ENCODE measurements around the gene SLC16A13. TPM values are rescaled to one million over a fixed set of nuclear protein-coding genes. Genes with fewer than 3 reads are reported as not detected.

The SLC16A13 gene
- total RNA-seq, 1 experiment from 2014 or later, result 40.6 TPM

GRCh38 chr17:7023576-7024401 is 12.0 kb upstream of the SLC16A13 start:
- POLR2A ChIA-PET (ENCODE audit: unreplicated experiment), result interaction anchor here (0.5 to 1.2 kb wide), 7 partner anchors 12 to 566 kb away, joined by 3 to 18 read pairs (median 5); partner anchors contain the start of gene SLC16A13
- H3K27ac ChIP-seq, result no peak overlapping the region
- BruUV-seq (replicated peaks), result no TSS peak
- H3K36me3 ChIP-seq (ENCODE audit: low read depth), result no peaks in the 10 kb centered on the region
- H3K4me2 ChIP-seq, result peak overlapping the region; percentile 64
- no peaks in the 10 kb centered on the region for H3K27me3 ChIP-seq (ENCODE audit: insufficient read depth, low read depth)
- TF ChIP-seq CTCF (conservative IDR thresholded peaks at IDR 0.05), result no peak
- no peak for TF ChIP-seq EZH2 (IDR thresholded peaks at IDR 0.05; ENCODE audit: low read depth)
- peaks cover 18% of the 10 kb centered on the region; the same call in 1 of the 2 replicates for H3F3A ChIP-seq (ENCODE audit: insufficient read depth, low read depth)
- no peaks in the 10 kb centered on the region for H4K20me1 ChIP-seq (ENCODE audit: insufficient read depth)
- DNase-seq, result peak; percentile 93 to 97
- H3K4me3 ChIP-seq, result peak overlapping the region; percentile 39; the same call in 1 of the 2 replicates
- H3K9me3 ChIP-seq (ENCODE audit: insufficient read depth, low read depth), result no peaks in the 10 kb centered on the region
- H3K79me2 ChIP-seq (ENCODE audit: low read depth), result no peaks in the 10 kb centered on the region
- intact Hi-C loops (cut with micrococcal nuclease; ENCODE audit: unreplicated experiment), result loop anchor here (5.0 kb wide), 2 partner anchors 111 to 311 kb away; partner anchors contain the start of gene SLC13A5
- peak overlapping the region; percentile 59; the same call in 1 of the 2 replicates for H2AFZ ChIP-seq
- H3K9me2 ChIP-seq (ENCODE audit: insufficient read depth), result no peaks in the 10 kb centered on the region
- H3K4me1 ChIP-seq (replicated peaks; ENCODE audit: insufficient read depth), result 0 out of 2 replicates have a peak, but pooled peaks cover 4% of the 10 kb centered on the region
- CTCF ChIA-PET, result interaction anchor here (0.6 to 1.1 kb wide), 3 partner anchors 12 to 113 kb away, joined by 3 to 4 read pairs (median 3); partner anchors contain the start of gene SLC16A13

- intact Hi-C loops (cut with micrococcal nuclease; ENCODE audit: unreplicated experiment), result loop anchor here (5.0 kb wide), 2 partner anchors 112 to 312 kb away; partner anchors contain the start of gene SLC13A5
- Histone ChIP-seq H3K36me3 (ENCODE audit: low read depth) (no peaks in the 10 kb centered on the region), H3K9me2 (ENCODE audit: insufficient read depth) (no peaks in the 10 kb centered on the region), H4K20me1 (ENCODE audit: insufficient read depth) (no peaks in the 10 kb centered on the region), H3K9me3 (ENCODE audit: insufficient read depth, low read depth) (no peaks in the 10 kb centered on the region), H3K4me2 (no peak overlapping the region), H3K4me3 (no peak overlapping the region), H3F3A (ENCODE audit: insufficient read depth, low read depth) (peaks cover 18% of the 10 kb centered on the region; the same call in 1 of the 2 replicates), H3K79me2 (ENCODE audit: low read depth) (no peaks in the 10 kb centered on the region), H2AFZ (no peak overlapping the region), H3K27ac (no peak overlapping the region), H3K4me1 (replicated peaks; ENCODE audit: insufficient read depth) (0 out of 2 replicates have a peak, but pooled peaks cover 4% of the 10 kb centered on the region), H3K27me3 (ENCODE audit: insufficient read depth, low read depth) (no peaks in the 10 kb centered on the region)
- no peak for TF ChIP-seq CTCF (conservative IDR thresholded peaks at IDR 0.05)
- TF ChIP-seq EZH2 (IDR thresholded peaks at IDR 0.05; ENCODE audit: low read depth), result no peak
- BruUV-seq (replicated peaks), result no TSS peak
- DNase-seq, result no peak
- ChIA-PET POLR2A (ENCODE audit: unreplicated experiment) (interaction anchor here (0.6 to 1.2 kb wide), 4 partner anchors 11 to 272 kb away, joined by 3 to 18 read pairs (median 4); partner anchors contain the start of gene SLC16A13), CTCF (interaction anchor here (0.7 kb wide), 1 partner anchor 14 kb away, joined by 3 read pairs; no protein-coding TSS in a partner anchor)
These were observed 11.4 kb upstream of the SLC16A13 start for GRCh38 chr17:7024402-7024785.

- intact Hi-C loops (cut with micrococcal nuclease; ENCODE audit: unreplicated experiment), result no loop called here
- H3K9me2 ChIP-seq (ENCODE audit: insufficient read depth), result no peaks in the 10 kb centered on the region
- no peak for DNase-seq
- H3K79me2 ChIP-seq (ENCODE audit: low read depth), result no peaks in the 10 kb centered on the region
- H3K4me3 ChIP-seq, result no peak overlapping the region
- no peak overlapping the region for H3K27ac ChIP-seq
- peaks cover 18% of the 10 kb centered on the region; the same call in 1 of the 2 replicates for H3F3A ChIP-seq (ENCODE audit: insufficient read depth, low read depth)
- no peaks in the 10 kb centered on the region for H3K27me3 ChIP-seq (ENCODE audit: insufficient read depth, low read depth)
- H3K9me3 ChIP-seq (ENCODE audit: insufficient read depth, low read depth), result no peaks in the 10 kb centered on the region
- H4K20me1 ChIP-seq (ENCODE audit: insufficient read depth), result no peaks in the 10 kb centered on the region
- H3K4me2 ChIP-seq, result no peak overlapping the region
- ChIA-PET POLR2A (ENCODE audit: unreplicated experiment) (no interaction called here), CTCF (no interaction called here)
- BruUV-seq (replicated peaks), result no TSS peak
- H3K36me3 ChIP-seq (ENCODE audit: low read depth), result no peaks in the 10 kb centered on the region
- TF ChIP-seq EZH2 (IDR thresholded peaks at IDR 0.05; ENCODE audit: low read depth) (no peak), CTCF (conservative IDR thresholded peaks at IDR 0.05) (no peak)
- H3K4me1 ChIP-seq (replicated peaks; ENCODE audit: insufficient read depth), result 0 out of 2 replicates have a peak, but pooled peaks cover 4% of the 10 kb centered on the region
- H2AFZ ChIP-seq, result no peak overlapping the region
These were observed 10.6 kb upstream of the SLC16A13 start for GRCh38 chr17:7025245-7025644.

Measured in PC-9 (cell line).